ENCODE data around the gene GTPBP1.

The GTPBP1 gene

DNA sequence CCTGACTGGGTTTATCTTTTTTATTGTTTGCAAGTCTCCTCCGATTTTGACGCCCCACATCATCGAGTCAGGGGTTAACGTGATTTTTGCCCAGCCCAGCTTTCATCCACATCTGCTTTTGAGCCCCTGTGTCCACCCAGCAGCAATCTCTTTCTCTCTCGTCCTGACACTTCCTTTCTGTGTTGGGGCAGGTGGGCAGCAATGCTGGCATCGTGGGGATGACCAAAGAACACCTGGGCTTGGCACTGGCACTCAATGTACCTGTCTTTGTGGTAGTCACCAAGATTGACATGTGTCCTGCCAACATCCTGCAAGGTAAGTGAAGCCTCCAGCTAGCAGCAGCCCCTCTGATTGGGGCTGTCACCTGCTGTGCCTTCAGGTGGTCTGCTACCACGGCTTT is 15.8 kb downstream of the GTPBP1 start:
- H3K4me3 ChIP-seq (ENCODE audit: control insufficient read depth, low read depth, low read length) = no peak overlapping the region
- TF ChIP-seq, protein P1, sequence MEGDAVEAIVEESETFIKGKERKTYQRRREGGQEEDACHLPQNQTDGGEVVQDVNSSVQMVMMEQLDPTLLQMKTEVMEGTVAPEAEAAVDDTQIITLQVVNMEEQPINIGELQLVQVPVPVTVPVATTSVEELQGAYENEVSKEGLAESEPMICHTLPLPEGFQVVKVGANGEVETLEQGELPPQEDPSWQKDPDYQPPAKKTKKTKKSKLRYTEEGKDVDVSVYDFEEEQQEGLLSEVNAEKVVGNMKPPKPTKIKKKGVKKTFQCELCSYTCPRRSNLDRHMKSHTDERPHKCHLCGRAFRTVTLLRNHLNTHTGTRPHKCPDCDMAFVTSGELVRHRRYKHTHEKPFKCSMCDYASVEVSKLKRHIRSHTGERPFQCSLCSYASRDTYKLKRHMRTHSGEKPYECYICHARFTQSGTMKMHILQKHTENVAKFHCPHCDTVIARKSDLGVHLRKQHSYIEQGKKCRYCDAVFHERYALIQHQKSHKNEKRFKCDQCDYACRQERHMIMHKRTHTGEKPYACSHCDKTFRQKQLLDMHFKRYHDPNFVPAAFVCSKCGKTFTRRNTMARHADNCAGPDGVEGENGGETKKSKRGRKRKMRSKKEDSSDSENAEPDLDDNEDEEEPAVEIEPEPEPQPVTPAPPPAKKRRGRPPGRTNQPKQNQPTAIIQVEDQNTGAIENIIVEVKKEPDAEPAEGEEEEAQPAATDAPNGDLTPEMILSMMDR (IDR thresholded peaks at IDR 0.05; ENCODE audit: control insufficient read depth, insufficient read depth, low read depth, low read length, missing control alignments) = no peak
- DNase-seq (ENCODE audit: low read depth) = no peak

DNA sequence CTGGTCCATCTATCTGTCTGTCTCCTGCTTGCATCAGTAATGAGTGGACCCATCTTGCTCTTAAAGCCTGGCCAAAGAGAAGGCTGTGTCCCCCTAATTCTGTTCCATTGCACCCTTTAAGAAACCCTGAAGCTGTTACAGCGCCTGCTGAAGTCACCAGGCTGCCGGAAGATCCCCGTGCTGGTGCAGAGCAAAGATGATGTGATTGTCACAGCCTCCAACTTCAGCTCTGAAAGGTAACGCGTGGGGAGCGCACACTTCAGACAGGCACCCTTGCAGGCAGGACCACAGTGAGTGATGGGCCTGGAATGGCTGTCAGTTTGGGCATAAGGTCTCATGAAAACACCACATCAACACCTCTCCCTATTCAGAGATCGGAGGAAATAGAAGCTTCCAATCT is 18.4 kb downstream of the GTPBP1 start:
- no peak overlapping the region for H3K4me3 ChIP-seq (ENCODE audit: control insufficient read depth, low read depth, low read length)
- TF ChIP-seq, protein P1 (IDR thresholded peaks at IDR 0.05; ENCODE audit: control insufficient read depth, insufficient read depth, low read depth, low read length, missing control alignments) = no peak
- no peak for DNase-seq (ENCODE audit: low read depth)

DNA sequence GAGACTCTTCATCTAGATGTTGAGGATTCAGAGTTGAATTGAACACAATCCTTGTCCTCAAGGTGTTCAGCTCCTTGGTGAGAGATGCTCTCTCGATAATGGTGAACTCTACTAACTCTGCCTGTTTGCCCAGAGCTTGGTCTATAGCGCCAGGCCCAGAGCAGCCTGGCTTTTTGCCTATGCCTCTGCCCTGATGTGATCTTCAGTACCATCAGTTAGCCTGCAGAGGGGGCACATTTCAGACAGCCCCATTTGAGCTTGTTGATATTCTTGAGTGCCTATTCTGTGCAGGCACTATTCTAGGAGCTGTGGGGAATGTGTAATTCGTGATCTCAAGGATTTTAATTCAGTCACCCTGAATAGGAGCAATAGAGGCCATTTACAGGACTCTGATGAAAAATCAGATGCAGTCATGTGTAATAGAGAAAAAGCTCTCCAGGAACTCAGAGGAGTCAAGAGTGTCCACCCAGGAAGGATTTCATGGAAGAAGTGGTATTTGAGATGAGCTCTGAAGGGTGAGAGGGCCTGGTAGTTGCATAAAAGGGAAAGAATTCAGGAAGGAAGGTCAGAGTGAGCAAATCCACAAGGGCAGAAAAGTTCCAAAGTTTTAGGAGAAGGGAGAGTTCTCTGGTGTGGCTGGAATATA is 19.3 kb downstream of the GTPBP1 start:
- TF ChIP-seq, protein P1 (IDR thresholded peaks at IDR 0.05; ENCODE audit: control insufficient read depth, insufficient read depth, low read depth, low read length, missing control alignments) = peak; percentile 50
- DNase-seq (ENCODE audit: low read depth) = no peak

DNA sequence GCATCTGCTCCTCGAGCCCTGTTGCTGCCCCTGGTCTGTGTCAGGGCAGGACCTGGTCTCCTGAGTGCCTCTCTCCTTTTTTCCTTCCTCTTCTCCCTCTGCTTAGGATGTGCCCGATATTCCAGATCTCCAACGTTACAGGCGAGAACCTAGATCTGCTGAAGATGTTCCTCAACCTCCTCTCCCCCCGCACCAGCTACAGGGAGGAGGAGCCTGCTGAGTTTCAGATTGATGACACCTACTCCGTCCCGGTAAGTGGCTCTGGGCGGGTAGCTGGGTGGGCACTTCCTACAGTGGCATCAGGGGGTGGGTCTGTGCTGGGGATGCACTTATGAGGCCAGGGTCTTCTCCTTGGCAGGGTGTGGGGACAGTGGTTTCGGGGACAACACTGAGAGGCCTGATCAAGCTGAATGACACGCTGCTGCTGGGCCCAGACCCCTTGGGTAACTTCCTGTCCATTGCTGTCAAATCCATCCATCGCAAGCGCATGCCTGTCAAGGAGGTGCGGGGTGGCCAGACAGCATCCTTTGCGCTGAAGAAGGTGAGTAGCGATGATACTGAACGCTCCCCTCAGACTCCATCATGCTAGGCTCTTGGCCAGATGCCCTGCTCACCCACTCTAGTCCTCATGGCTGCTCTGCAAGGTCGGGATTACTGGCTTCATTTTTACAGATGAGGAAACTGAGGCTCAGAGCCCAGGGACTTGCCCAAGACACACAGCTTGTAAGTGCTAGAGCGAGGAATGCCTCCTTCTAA is 20.3 kb downstream of the GTPBP1 start:
- no peak for DNase-seq (ENCODE audit: low read depth)
- no peak overlapping the region for H3K4me3 ChIP-seq (ENCODE audit: control insufficient read depth, low read depth, low read length)
- TF ChIP-seq, protein P1 (IDR thresholded peaks at IDR 0.05; ENCODE audit: control insufficient read depth, insufficient read depth, low read depth, low read length, missing control alignments) = no peak

More for the DNA sequence above, 19.3 kb downstream of the GTPBP1 start:
- no peak overlapping the region for H3K4me3 ChIP-seq (ENCODE audit: control insufficient read depth, low read depth, low read length)

DNA sequence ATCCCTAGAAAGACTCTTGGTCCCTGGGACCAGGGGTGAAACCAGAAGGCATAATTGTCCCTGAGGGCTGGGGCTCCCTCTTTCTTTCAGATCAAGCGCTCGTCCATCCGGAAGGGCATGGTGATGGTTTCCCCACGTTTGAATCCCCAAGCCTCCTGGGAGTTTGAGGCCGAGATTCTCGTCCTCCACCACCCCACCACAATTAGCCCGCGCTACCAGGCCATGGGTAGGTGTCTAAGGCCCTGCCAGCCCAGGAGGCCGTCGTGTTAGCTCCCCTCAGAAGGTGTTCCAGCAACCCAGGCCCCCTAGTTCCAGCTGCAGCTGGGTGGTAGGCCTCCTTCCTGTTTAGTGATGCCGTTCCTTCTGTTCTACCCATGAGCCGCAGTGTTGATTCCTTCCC is 21.4 kb downstream of the GTPBP1 start:
- DNase-seq (ENCODE audit: low read depth) = no peak
- no peak overlapping the region for H3K4me3 ChIP-seq (ENCODE audit: control insufficient read depth, low read depth, low read length)
- TF ChIP-seq, protein P1 (IDR thresholded peaks at IDR 0.05; ENCODE audit: control insufficient read depth, insufficient read depth, low read depth, low read length, missing control alignments) = no peak

DNA sequence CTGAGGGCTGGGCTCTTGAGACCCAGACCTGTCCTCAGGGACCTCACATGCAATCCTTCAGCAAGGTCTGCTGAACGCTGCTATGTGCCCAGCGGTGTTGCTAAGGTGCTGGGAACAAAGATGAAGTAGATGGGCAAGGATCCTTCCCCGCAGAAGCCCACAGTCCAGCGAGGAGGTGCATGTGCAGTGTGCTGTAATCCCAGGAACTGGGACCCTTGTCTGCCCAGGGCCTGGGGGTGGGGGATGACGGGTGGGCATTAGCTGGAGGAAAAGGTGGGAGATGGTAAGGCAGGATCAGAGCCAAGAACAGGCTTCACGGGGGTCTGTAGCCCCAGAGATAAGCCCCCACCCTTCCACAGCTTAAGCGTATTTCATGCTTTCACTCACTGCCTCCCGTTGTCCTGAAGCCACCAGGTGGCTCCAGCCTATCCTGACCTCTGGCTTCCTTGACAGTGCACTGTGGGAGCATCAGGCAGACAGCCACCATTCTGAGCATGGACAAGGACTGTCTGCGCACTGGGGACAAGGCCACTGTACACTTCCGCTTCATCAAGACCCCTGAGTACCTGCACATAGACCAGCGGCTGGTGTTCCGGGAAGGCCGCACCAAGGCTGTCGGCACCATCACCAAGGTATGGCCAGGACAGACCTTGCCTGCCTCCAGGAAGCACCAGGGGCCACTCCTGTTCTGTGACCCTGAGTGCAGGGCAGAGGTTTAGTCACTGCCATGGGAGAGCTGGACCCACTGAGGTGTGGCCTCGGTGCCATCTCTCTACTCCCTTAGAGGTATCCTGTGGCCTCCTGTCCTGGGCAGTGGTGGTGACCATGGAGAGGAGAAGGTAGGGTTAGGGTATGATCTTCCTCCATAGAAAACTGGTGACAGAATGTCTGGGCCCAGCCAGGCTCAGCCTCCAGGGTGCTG is 22.0 kb downstream of the GTPBP1 start:
- H3K4me3 ChIP-seq (ENCODE audit: control insufficient read depth, low read depth, low read length) = no peak overlapping the region
- no peak for DNase-seq (ENCODE audit: low read depth)
- TF ChIP-seq, protein P1 (IDR thresholded peaks at IDR 0.05; ENCODE audit: control insufficient read depth, insufficient read depth, low read depth, low read length, missing control alignments) = no peak

All from AG09309 (cell line).